Suppressor macrophage treated with lipopolysaccharide for 1 hour (primary cell): ENCODE data around the gene GRID1.

Source experiments
- DNase-seq, 3 donors: peaks; one replicate each; pipeline ENCODE4 v3.0.0-alpha.2; 2020 to 2022

The GRID1 gene

DNA sequence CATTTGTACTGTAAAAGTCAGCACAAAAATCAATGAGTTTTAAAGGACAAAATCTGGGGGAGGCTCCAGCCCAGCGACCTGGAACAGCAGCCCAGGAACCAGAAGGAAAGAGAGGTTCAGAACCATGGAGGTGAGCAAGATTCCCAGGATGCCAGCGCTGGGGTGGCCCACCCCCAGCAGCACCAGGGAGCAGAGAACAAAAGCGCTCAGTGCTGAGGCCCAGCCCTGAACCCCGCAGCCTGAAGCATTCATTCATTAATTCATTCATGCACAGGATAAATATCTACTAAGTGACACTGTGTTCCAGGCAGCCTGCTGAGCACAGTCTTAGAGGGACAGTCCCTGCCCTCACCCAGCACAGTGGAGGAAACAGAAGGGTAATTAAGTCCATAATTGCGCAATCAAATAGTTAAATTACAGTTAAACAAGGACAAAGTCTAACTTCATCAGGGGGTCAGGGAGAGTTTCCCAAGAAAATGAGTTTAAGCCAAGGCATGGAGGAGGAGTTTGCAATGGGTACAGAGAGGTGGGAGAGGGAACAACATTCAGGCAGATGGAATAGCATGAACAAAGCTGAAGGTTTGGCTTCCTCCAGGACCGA is 202.3 kb downstream of the GRID1 start:
- DNase-seq = peak in 1 of 3 donors; percentile 12

DNA sequence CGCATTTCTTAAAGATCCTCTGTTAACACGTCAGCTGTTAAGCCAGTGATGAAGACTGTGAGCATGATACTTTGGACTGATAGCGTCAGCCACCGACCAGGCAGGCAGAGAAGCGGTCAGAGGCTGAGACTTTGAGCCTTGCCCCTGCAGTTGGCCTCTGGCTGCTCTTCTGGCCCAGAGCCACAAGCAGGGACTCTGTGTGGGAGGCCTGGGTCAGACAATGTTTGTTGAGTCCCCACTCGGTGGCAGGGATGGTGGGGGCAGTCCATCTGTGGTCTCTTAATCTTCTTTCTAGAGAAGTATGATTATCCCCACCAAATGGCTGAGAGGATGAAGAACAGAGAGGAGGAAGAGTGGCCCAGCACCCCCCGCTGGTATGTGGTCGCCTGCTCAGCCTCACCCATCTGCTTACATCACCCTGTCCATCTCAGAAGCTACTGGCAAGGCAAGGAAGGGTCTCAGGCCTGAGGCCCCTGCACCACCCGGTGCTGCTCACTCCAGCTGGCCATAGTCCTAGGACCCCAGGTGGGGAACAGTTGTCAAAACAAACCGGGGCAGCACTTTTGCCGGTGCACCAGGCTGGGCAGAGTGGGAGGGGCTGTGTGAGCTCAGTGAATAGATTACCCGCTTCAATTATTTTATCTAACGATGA is 202.9 kb downstream of the GRID1 start:
- no peak for DNase-seq

DNA sequence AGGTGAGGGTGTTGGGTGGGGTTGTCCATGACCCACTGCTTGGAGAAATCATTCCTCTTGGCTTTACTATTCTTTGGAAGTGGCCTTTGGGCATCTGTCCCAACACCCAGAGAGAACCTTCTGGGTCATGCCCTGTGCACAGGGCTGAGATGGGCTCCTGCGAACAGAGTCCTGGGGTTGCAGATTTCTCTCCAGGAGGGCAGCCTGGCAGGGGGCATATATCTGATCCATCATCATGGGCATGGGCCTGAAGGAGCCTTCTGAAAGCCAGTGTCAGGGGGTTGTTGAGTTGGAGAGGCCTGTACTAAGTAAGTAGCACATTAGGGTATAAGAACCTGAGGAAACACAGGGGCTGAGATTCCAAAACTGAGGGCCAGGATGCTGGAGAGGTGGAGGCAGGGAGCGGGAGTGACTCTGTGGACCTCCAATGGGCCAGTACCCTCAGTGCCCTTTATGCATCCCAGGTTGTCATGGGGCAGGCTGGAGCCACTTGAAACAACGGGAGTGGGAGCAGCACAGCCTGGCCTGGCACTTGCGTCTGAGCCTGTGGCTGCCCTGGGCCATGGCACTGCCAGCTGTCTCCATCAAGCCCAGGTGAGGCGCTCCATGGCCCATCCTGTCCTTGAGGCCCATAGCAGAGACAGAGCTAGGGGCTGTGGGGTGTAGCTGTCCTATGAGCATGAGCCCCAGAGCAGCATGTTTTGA is 203.7 kb downstream of the GRID1 start:
- no peak for DNase-seq

DNA sequence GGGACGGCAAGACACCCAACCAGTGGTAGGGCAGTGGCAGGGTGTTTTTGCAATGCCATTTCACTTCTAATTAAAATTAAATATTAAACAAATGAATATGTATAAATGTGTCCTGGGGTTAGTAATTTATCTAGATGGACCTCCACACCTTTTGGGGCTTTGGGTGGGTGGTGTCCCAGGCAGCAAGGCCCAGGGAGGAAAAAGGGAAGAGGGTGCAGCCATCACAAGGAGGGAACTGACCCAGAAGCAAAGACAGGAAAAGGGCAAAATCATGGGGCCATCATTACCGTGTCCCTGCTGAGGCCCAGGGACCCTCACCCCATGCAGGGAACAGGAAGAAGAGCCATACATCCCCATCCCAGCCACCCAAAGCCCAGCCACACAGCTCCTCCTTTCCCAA is 204.6 kb downstream of the GRID1 start:
- DNase-seq = no peak

DNA sequence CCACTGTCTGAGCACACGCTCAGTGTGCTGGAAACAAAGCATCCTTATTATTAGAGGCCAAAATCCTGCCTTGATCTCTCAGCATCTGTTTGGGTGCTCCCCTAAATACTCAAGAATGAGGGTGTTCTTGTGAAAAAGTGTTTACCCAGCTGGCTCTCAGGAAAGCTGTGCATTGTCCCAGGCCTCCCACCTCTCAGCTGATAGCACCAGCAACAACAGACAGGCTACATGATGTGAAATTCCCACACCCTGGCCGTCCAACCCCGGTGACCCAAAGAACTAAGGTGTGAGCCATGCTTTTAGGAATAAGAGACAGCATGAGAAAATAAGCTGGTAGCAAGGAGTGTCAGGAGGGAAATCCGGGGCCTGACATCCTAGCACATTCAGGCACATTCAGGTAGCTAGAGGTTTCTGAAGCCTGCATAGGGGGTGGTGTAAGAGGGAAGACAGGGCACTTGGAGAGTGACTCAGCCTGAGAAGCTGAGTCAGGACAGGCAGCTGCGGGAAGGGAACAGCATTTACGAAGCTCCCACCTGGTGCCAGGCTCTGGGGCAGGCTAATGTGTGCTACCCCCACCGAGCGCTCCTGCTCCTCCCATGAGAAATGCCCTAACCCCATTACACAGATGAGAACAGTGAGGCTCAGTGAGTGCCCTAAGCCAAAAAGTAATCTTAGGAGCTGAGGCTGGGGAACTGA is 205.6 kb downstream of the GRID1 start:
- DNase-seq = no peak

DNA sequence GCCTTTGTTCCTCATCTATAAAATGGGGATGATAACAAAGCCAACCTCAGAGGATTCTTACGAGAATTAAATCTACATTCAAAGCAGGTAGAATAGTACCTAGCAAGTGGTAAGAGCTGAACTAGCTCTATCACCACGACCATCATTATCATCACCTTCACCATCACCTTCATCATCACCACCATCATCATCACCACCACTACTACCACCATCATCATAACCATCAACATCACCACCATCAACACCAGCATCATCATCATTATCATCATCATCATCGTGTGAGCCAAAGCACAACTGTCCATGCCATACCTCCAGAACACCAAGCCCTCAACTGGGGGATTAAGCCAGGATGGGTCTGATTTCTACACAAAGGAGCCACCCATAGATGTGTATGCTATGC is 206.8 kb downstream of the GRID1 start:
- no peak for DNase-seq

DNA sequence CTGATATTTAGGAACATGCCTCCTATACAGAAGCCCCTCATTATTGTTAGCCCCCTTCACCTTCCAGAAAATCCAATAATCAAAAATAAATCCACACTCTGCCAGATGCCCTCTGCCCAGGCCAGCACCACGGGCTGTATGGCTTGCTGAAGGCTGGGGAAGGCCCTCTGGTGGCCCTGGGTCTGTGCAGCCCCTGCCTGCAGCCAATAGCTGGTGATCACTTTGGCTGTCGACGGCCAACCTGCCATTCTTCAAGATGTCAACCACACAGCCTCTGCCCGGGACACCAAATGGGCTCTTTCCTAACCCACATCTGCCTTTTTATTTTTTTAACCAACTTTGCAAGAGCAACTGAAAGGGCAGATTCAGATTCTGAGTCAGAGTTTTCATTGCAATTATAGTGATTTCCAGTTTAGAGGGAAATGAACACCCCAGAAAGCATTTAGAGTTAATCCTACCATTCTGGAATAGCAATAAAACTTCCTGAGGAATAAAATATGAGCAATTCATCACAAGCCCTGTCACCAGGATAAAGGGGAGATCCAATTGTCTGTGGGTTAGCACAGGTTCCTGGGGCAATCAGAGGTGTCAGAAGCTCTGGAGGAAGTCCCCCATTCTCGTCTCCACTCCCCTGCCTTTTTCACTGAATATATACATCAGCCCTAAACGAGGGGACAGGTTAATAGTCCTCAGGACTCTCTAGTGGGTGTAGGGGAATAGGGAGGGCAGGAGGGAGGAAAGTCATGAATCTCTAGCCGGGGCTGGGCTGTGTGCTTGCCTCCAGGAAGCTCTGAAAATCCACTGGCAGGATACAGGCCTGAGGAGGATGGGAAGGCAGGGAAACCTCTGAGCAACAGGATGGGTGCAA is 211.3 kb downstream of the GRID1 start:
- DNase-seq = no peak

DNA sequence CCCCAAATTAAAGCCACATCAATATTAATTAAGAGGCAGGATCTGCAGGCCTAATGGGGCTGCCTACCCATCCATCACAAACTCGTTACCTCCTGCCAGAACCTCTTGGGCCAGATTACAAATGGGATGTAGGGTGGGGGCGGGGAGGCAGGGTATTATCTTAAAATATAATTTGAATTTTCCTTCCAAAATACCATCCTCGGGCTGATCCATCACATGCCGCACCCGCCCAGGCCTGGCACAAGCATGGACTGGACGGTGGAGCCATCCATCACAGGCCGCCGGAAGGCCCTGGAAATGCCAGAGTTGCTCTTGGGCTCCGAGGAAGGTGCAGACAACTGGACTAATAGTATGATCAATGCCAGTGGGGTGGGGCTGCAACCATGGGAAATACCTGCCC is 212.8 kb downstream of the GRID1 start:
- DNase-seq = no peak

DNA sequence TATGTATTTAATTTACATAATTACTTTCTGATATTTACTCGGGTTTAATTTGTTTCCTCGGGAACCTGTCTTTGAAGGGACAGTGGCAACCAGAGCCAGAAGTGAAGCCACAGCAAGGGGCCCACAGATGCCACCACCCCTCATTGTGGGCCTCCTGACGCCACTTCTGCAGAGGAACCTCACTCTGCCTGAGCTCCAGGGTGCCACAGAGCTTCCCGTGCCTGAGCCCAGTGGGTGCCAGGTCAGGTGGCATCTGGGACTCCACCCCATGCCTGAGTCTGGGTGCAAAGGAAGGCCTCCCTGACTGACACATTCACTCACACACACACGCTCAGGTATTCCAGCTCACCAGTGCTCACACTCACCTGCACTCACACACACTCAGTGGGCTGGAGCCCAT is 213.7 kb downstream of the GRID1 start:
- DNase-seq = no peak

DNA sequence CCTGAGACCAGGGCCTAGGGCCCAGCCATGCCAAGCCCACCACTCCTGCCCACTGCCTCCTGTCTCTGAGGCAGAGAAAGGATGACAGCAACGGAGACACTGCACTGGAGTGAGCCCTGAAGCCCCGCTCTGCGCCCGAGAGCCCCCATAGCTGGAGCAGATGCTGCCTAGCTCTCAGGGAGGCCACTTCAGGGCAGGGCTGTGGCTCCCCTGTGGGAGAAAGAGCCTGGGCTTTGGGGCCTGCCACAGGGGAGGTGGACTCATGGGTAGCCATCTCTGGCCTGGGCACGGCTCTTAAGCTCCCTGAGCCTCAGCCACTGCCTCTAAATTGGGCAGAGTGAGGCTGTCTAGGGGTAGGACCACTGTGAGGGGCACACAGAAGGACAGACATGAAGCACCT is 214.2 kb downstream of the GRID1 start:
- DNase-seq = no peak

DNA sequence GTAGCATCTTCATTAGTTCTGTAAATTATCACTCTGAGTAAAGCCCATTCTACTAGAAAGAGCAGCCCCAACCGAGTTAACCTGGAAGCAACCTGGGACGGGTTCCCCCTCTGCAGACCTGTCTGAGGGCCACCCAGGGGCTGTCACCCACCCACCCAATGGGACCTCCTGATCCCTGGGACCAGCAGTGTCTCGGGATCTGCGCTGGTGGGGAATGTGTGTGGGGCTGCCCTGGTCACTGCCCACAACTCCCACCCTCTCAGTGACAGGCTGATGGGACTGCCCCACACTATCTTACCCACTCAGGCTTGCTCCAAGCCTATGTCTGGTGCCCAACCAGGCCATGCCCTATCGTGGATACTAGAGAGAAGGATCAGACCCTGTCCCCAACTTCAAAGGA is 215.0 kb downstream of the GRID1 start:
- no peak for DNase-seq

DNA sequence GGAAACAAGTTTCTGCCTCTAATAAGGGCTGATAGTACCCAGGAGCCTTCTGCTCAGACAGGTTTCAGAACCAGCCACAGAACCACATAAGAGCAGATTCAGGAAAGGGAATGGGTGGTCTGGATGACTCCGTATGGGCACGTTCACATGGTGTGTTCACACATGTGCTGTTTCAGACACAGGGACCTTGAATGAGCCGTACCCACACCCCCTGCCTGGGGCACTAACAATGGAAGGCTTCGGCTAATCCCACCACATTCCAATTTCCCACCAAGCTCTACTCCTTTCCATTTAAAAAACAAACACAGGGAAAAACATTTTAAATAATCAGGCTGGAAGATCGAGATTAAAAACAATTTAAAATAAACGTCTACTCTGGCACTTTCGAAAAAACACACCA is 217.3 kb downstream of the GRID1 start:
- DNase-seq = no peak

DNA sequence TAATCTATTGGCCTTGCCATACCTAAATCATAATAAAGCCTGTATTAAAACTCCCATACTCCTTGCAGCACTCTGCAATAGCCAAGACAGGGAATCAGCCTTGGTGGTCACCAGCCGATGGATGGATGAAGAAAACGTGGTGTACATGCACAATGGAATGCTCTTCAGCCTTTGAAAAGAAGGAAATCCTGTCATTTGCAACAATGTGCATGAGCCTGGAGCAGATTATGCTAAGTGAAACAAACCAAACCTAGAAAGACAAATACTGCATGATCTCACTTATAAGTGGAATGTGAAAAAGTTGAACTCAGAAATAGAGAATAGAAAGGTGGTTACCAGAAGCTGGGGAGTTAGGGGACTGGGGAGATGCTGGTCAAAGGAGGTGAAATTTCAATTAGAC is 218.5 kb downstream of the GRID1 start:
- no peak for DNase-seq

DNA sequence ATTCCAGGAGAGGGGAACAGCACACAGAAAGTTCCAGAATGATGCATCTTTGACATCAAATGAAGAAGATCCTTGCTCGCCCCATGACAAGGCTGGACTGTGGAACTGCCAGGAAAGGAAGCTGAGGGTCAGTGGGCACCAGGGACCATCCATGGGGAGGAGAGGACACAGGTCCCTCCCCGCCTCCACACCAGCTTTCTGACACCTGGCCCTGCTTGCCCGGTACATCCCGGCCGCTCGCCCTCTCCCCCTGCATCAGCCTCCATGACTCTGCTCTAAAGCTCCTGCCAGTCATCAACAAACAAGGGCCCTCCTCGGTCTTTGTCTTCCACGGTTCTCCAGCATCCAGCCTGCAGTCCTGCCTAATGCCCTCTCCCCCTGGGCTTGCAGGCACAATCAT is 222.3 kb downstream of the GRID1 start:
- no peak for DNase-seq

DNA sequence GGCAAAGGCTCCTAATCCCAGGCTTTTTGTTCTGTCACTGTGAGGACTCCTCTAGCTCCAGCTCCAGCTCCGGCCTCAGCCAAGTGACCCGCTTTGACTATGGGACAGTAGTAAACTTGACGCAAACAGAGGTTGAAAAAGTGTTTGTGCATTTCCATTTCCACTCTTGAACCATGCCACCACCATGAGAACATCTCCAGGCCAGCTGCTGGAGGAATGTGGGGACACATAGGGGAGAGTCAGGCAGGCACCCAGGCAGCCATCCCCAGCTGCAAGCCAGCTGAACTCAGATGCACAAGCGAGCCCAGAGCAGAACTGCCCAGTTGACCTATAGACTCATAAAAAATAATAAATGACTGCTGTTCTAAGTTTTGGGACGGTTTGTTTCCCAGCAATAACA is 224.7 kb downstream of the GRID1 start:
- no peak for DNase-seq

DNA sequence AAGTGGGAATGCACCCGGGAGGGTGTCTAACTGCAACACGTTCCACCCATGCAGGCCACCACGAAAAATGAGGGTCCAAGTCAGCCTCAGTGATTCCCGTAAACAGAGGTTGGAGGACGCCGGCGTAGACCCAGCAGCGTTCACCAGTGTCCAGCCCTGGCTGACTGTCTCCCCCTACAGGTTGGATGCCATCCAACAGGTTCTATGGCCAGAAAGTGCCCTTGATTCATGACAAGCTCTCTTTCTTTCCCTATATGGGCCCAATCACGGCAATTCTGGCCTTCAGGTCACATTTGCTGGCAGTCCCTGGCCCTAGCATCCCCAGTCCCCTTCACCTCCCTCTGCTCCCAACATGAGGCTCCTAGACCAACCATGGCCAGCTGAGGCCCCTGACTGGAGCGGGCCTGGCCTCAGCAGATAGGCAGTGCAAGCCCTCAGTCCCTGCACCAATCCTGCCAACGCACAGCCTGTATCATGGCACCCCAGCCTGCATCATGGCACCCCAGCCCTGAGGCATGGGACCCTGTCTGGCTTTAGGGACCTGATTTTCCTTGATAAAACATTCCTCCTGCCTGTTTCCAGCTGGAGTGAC is 227.4 kb downstream of the GRID1 start:
- peak in 2 of 3 donors; percentile 15 to 38 for DNase-seq

DNA sequence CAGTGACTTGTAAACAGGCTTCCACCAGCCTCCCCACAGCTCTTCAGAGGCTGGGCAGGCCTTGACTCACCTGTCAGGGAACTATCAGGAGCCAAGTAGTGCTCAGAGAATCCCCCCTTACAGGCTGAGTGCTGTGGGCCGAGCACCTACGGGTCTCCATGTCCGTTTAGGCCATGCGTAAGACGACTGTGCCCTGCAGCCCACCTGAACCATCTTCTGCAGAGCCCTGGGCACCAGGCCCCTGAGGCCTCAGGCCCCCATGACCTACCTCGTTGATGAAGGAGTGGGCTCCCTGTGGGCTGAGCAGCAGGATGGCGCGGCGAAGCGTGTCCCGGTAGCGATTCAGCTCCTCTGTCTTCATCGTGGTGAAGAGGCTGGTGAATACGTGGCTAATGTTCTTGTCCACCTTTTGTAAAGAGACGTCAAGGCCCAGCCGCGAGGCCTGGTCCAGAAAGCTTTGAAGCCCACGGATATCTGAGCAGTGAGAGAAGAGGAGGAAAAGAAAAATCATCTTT is 228.0 kb downstream of the GRID1 start:
- DNase-seq = no peak

DNA sequence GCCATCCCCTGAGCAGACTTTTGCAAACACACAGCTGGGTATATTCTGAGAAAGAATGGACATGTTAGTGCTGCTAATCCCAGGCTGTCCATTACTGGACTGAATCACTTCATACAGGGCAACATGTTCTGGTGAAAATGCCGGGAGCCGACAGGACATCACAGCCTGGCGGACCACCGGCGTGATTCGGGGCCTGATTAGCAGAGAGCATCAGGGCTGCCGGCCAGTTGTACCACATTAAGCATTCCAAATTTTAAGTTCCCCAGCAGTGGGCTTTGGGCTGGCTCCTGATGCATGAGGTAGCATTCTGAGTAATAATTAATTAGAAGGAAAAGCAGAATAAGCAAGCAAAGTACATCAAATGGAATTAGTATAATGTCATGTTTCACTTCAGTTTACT is 229.0 kb downstream of the GRID1 start:
- no peak for DNase-seq

DNA sequence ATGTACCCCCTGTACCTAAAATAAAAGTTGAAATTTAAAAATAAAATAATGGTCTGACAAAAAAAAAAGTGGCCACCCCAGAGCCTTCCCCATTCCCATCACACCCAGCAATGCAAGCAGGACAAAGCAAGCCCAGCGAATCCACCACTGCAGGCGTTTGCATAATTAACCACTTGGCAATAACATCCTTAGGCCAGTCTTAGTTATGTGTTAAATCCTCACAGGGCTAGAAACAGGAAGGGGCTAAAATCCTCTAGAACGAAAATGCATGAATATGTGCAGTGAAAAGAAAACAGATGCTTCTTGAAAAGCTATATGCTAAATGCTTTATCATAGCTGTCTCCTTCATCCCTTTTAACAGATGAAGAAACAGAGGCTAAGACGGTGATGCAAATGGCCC is 229.7 kb downstream of the GRID1 start:
- no peak for DNase-seq

DNA sequence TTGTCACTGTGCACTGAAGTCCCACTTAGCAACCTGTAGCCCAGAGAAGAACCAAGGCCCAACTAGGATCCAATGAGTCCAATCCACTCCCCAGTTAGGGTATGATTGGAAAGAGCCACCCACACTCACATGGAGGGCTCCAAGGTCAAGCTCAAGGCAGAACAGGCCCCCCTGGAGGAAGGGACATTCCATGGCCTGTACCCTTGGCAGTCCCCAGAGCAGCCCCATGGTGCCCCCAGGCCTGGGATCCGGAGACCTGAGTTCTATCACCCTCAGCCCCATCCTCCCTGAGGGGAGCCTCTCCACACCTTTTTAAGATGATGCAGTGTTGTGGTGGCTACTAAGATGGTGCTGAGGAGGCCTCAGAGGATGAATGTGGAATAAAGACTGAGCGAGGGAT is 231.4 kb downstream of the GRID1 start:
- no peak for DNase-seq

DNA sequence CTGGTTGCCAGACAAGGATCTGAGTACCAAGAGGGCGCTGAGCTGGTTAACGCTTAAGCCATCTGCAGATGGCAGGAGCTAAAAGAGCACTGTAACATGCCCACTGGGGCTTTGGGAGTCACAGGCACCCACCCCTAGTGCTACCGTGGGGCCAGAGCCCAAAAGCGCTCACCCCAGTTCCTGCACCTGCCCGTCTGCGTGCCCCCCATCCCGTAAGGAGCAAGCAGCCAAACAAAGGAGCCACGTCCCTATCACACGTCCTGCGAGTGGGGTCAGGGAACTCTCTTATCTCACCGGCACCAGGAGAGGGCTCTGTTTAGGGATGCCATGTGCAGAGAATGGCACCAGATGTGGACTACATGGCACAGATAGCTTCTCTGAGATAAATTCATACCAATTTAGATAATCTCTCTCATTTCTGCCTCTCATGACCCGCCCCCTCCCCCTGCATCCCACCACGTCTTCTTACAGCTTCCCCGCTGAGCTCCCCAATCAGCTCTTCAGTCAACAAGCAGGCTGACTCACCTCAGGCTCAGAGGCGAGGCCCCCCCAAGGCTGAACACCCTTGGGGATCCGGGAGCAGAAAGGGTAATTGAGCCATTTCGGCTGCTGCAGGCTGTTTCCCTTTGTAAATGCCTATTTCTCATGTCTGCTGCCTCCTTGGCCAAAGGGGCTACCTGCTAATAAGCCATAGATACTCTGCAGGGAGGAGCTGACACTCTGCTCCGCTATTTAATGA is 235.7 kb downstream of the GRID1 start:
- no peak for DNase-seq

DNA sequence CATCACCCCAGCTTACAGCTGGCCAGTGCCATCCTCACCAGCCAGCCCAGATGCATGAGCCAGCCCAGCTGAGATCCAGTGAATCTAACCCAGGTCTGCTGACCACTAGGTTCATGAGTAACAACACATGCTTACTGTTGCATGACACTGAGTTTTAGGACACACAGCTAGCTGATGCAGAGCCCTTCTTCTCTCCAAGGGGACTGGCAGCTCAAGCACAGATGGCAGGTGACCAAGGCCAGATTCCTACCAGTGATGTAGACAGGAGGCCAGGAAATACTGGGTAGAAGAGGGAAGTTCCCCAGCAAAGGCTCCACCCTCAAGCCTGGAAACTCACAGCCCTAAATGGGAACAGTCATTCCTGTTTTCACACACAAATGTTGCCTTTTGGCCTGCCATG is 236.6 kb downstream of the GRID1 start:
- peak in 1 of 3 donors; percentile 1 for DNase-seq
